Activated CD8-positive, alpha-beta memory T cell treated with anti-CD3 and anti-CD28 coated beads for 36 hours (primary cell): Measurements from ENCODE around the gene PTPN6. TPM values are rescaled to one million over a fixed set of nuclear protein-coding genes. Genes with fewer than 3 reads are reported as not detected.

ENCODE experiments used
- CTCF ChIA-PET: fragments of 350-600 bp; sonication (Branson Sonifier 250); formaldehyde crosslinking; loops from one replicate; lab custom pipeline; 2021; ENCODE audit warnings: antibody characterized with exemption; lab: Charles Lee
- POLR2A ChIA-PET: fragments of 350-600 bp; sonication (Branson Sonifier 250); formaldehyde crosslinking; loops from one replicate; lab custom pipeline; 2021; ENCODE audit warnings: antibody characterized with exemption; lab: Charles Lee
- total RNA-seq, 2 experiments: library from RNA; stranded (reverse); gene quantifications; one replicate each; pipeline ENCODE4 v1.2.3, GENCODE V29; 2021

PTPN6 gene
- total RNA-seq, 2 experiments from 2014 or later = 436 to 441 TPM

DNA sequence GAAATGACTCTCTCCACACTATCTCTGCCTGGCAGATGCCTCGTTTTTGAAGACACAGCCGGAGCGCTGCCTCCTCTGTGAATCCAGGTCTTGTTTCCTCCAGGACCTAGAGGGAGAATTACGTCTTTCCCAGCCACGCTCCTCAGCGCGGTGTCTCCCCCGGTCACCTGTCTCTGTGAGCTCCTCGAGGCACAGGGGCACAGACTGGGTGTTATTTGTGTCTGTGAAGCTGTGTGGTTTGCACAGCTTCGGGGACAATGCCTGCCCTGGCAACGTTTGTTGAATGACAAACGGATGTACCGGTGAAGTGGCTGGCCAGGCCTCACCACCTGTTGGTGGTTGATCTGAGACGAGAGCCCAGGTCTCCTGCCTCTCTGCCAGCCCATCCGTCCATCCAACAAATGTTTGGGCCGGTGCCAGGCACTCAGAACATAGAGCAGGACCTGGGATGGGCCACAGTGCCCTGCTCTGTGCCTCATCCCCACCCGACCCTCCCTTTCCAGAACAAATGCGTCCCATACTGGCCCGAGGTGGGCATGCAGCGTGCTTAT, 6.1 kb downstream of the PTPN6 start:
- ChIA-PET CTCF (interaction anchor here (1.4 to 13.2 kb wide), 3 partner anchors 10 to 19 kb away, joined by 6 to 337 read pairs (median 52); partner anchors contain the start of genes C12orf57, PTPN6 and RNU7-1), POLR2A (interaction anchor here (13.5 kb wide), 1 partner anchor 10 kb away, joined by 353 read pairs; the partner anchor contains the start of genes C12orf57, PTPN6 and RNU7-1)

GRCh38 chr12:6957741-6958608, 6.8 kb downstream of the PTPN6 start:
- CTCF ChIA-PET = interaction anchor here (1.5 to 13.2 kb wide), 4 partner anchors 10 to 32 kb away, joined by 4 to 337 read pairs (median 30); partner anchors contain the start of genes C12orf57, PTPN6 and RNU7-1
- POLR2A ChIA-PET = interaction anchor here (1.4 to 13.5 kb wide), 2 partner anchors 11 to 18 kb away, joined by 4 to 353 read pairs; partner anchors contain the start of genes C12orf57, PTPN6 and RNU7-1

- CTCF ChIA-PET = interaction anchor here (0.9 to 13.2 kb wide), 5 partner anchors 10 to 67 kb away, joined by 4 to 337 read pairs (median 8); partner anchors contain the start of genes C12orf57, PTPN6 and RNU7-1
- POLR2A ChIA-PET = interaction anchor here (1.0 to 13.5 kb wide), 5 partner anchors 10 to 89 kb away, joined by 3 to 353 read pairs (median 7); partner anchors contain the start of genes C12orf57, PTPN6 and RNU7-1
Observed at GRCh38 chr12:6958609-6959057, 7.5 kb downstream of the PTPN6 start.

DNA sequence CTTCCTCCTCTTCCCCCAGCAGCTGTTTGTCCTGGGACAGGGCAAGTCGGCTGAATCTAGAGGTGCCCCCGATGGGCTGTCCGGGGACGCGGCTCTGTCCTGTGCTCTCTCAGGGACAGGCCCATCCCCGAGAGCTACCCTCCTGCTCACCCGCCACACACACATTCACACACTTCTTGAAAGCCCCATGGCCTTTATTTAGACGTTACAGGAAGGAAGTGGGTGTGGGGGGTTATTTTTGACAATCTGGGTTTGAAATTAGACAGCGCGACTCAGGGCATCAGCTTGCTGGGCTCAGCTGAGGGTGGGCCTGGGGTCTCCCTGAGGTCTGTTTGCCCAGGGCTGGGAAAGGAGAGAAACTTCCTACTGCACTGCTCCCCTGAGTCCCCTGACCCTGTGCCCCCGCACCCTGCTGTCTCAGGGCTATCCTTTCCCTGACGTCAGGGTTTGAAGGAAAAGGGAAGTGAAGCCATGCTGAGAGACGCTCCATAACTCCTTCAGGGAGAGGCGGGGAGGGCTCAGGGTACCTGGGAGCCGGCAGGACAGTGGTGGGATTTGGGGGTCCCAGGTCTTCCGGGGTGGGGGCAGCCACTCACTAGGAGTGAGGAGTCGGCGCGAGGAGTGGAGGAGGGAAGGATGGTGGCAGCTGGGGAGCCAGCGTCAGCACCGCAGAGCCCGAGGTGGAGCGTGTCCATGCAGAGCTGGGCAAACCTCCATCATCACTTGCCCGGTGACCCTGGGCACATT, 8.1 kb downstream of the PTPN6 start:
- CTCF ChIA-PET = interaction anchor here (0.9 to 13.2 kb wide), 5 partner anchors 10 to 68 kb away, joined by 4 to 337 read pairs (median 8); partner anchors contain the start of genes C12orf57, PTPN6 and RNU7-1
- POLR2A ChIA-PET = interaction anchor here (1.0 to 13.5 kb wide), 5 partner anchors 10 to 90 kb away, joined by 3 to 353 read pairs (median 7); partner anchors contain the start of genes C12orf57, PTPN6 and RNU7-1

DNA sequence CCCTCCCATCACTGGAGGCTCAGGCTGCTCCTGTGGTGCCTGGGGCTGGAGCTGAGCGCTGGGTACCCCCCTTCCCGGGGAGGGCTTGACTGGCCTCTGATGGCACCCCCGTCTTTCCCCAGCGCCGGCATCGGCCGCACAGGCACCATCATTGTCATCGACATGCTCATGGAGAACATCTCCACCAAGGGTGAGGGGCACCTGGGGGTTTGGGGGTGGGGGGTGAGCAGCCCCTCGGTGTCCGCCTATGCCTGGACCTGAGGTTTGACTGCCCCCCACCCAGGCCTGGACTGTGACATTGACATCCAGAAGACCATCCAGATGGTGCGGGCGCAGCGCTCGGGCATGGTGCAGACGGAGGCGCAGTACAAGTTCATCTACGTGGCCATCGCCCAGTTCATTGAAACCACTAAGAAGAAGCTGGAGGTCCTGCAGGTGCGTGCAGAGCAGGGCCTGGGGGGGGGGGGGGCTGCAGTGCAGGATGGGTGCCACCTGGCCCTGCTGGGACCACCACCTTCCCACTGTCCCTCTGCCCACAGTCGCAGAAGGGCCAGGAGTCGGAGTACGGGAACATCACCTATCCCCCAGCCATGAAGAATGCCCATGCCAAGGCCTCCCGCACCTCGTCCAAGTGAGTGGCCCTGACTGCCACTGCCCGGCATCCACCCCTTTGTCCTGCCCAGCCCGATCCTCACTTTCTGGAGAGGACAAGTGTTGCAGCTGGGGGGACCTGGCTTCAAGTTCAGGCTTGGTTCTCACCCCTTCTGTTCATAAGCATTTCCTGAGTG, 8.8 kb downstream of the PTPN6 start:
- ChIA-PET POLR2A (interaction anchor here (1.0 to 13.5 kb wide), 8 partner anchors 9 to 91 kb away, joined by 3 to 353 read pairs (median 7); partner anchors contain the start of genes C12orf57, LPCAT3, PTPN6 and RNU7-1), CTCF (interaction anchor here (0.9 to 13.2 kb wide), 6 partner anchors 9 to 153 kb away, joined by 3 to 337 read pairs (median 6); partner anchors contain the start of genes C12orf57, CDCA3, PTPN6 and RNU7-1)

DNA sequence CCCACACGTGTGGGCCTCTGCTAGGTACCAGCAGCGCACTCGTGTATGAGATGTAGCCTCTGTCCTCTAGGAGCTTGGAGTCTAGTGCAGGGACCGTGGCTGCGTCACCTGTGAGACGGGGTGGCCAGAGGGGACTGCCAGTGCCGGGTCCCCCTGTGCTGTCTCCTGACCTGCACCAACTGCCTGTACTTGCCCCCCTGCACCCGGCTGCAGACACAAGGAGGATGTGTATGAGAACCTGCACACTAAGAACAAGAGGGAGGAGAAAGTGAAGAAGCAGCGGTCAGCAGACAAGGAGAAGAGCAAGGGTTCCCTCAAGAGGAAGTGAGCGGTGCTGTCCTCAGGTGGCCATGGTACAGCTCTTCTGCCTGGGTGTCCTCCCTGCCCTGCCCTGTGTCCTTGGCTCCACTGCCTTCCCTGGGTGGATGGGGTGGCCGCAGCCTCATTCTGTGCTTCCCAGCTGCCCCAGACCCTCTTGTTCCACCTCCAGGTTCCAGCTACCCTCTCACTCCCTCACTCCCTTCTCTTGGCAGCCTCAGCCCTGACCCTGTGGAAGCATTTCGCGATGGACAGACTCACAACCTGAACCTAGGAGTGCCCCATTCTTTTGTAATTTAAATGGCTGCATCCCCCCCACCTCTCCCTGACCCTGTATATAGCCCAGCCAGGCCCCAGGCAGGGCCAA, 9.6 kb downstream of the PTPN6 start:
- ChIA-PET CTCF (interaction anchor here (0.9 to 13.2 kb wide), 9 partner anchors 9 to 152 kb away, joined by 3 to 337 read pairs (median 4); partner anchors contain the start of genes C12orf57, CDCA3, PTPN6 and RNU7-1), POLR2A (interaction anchor here (1.0 to 13.5 kb wide), 6 partner anchors 13 to 89 kb away, joined by 3 to 353 read pairs (median 7); partner anchors contain the start of genes C12orf57, LPCAT3, PTPN6 and RNU7-1)

DNA sequence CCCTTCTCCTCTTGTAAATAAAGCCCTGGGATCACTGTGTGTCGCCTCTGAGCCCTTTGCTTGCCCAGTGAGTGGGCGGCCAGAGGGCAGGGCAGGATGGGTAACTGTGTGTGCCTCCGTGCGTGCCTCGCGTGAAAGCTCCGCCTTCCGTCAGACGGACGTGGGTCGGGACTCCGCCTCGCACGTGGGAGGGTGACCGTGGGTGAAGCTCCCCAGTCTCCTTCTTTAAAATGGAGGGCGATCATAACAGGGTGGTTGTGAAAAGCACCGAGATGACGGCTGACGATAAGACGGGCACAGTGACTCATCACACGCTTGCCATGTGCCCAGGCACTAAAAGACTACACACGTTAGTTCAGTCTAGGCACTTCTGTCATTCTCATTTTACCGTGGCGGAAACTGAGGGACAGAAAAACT, 10.1 kb downstream of the PTPN6 start:
- POLR2A ChIA-PET = interaction anchor here (0.6 to 13.5 kb wide), 7 partner anchors 14 to 89 kb away, joined by 3 to 353 read pairs (median 7); partner anchors contain the start of genes C12orf57, LPCAT3, PTPN6 and RNU7-1
- CTCF ChIA-PET = interaction anchor here (0.9 to 13.2 kb wide), 10 partner anchors 8 to 152 kb away, joined by 3 to 337 read pairs (median 4); partner anchors contain the start of genes C12orf57, CDCA3, PTPN6 and RNU7-1

- ChIA-PET CTCF (interaction anchor here (1.2 to 13.2 kb wide), 8 partner anchors 7 to 146 kb away, joined by 3 to 337 read pairs (median 4); partner anchors contain the start of genes C12orf57, CDCA3, PTPN6 and RNU7-1), POLR2A (interaction anchor here (0.6 to 13.5 kb wide), 6 partner anchors 14 to 90 kb away, joined by 4 to 353 read pairs (median 7); partner anchors contain the start of genes C12orf57, LPCAT3, PTPN6 and RNU7-1)
Observed at GRCh38 chr12:6961695-6962284, 10.6 kb downstream of the PTPN6 start.

DNA sequence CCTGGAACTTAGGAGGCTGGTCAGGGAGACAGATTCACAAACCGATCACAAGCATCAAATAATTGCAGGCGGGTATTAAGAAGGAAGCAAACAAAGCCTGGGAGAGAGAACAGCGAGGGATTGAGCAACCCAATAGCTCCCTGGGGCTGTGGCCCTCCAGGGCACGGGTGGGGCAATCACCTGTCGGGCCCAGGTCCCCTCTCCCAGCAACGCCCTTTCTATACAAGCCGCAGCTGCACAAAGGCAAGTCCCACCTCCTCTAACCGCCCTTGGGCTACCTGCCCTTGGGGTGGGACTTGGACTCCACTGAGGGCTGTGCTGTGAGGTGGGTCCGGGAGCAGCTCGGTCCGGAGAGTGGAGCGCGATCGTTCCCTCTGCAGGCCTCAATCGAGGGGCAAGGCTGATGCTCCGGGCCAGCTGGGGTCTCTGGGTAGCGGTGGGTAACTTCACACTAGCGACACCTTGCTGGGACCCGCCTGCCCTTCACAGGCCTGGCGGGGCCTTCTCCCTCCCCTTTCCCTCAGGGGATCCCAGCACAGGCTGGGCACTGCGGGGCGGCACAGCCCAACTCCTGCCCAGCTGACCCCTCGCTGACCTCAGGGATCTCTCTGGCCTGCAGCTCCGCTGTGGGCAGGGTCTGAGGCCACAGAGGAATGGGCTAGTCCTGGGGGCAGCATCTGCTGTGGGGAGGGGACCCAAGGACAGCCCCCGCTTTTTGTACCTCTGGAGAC, 11.3 kb downstream of the PTPN6 start:
- ChIA-PET POLR2A (interaction anchor here (1.6 to 13.5 kb wide), 4 partner anchors 15 to 90 kb away, joined by 5 to 353 read pairs (median 11); partner anchors contain the start of genes C12orf57, LPCAT3, PTPN6 and RNU7-1), CTCF (interaction anchor here (0.6 to 13.2 kb wide), 5 partner anchors 15 to 250 kb away, joined by 3 to 337 read pairs (median 5); partner anchors contain the start of genes C12orf57, PTPN6 and RNU7-1)

DNA sequence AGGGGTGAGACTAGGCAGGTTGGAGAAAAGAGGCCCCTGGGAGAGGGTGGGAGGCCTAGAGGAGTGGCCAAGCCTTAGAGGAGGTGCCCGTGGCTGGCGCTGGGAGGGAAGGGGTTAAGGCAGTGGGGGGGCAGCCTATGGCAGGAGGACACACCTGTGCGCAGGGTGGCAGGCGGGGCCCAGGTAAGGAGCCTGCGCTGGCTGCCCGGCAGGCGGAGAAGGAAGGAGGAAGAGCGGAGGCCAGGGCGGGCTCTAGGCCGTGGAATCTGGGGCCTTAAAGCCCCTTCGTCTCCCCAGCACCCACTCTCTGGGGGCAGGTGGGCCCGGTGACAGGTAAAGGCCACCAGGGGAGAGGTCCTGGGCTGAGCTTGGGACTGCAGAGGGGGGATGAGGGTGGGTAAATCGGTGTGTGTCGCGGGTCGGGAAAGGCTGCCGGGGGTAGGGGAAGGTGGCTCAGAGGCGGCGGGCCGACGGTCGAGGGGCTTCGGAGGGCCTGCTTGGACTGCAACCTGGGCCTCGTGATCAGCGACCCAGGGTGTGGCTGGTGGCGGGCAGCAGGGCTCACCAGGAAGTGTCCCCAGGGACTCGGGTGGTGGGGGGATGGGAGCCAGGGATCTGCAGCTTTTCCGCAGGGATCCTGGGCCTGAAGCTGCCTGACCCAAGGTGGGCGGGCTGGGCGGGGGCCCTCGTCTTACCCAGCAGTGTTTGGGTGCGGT, 12.0 kb downstream of the PTPN6 start:
- CTCF ChIA-PET = interaction anchor here (0.8 to 13.2 kb wide), 6 partner anchors 9 to 198 kb away, joined by 3 to 337 read pairs (median 7); partner anchors contain the start of genes C12orf57, PTPN6, RNU7-1 and SPSB2
- POLR2A ChIA-PET = interaction anchor here (1.5 to 13.5 kb wide), 3 partner anchors 9 to 55 kb away, joined by 5 to 353 read pairs (median 7); partner anchors contain the start of genes C12orf57, LPCAT3, PTPN6 and RNU7-1

DNA sequence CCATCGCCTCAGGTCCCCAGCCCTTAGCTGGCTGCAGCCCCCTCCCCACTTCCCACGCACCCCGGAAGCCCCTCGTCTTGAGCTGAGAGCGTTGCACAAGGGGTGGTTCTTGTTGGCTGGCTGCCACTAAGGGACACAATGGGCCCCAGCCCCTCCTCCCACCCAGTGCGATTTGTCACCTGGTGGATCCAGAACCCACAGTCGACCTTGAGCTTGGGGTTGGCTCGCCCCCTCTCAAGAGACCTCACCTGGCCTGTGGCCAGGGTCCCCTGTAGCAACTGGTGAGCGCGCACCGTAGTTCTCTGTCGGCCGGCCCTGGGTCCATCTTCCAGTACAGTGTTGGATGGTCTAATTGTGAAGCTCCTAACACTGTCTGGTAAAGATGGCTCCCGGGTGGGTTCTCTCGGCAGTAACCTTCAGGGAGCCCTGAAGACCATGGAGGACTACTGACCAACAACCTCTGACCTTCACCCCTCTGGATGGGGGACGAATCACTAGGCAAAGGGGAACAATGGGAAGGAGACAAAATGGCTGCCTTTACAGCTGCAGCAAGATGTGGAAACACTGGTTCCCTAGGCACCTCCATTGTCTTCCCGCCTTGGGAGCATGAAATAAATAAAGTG, 12.7 kb downstream of the PTPN6 start:
- CTCF ChIA-PET = interaction anchor here (0.8 to 13.2 kb wide), 8 partner anchors 8 to 198 kb away, joined by 3 to 337 read pairs (median 4); partner anchors contain the start of genes C12orf57, PTPN6, RNU7-1 and SPSB2
- POLR2A ChIA-PET = interaction anchor here (1.5 to 13.5 kb wide), 2 partner anchors 9 to 17 kb away, joined by 5 to 353 read pairs; partner anchors contain the start of genes C12orf57, PTPN6 and RNU7-1

GRCh38 chr12:6964605-6965025, 13.5 kb downstream of the PTPN6 start:
- ChIA-PET POLR2A (interaction anchor here (0.7 to 13.5 kb wide), 3 partner anchors 10 to 27 kb away, joined by 3 to 353 read pairs (median 5); partner anchors contain the start of genes C12orf57, PTPN6 and RNU7-1), CTCF (interaction anchor here (0.9 to 13.2 kb wide), 7 partner anchors 9 to 92 kb away, joined by 3 to 337 read pairs (median 5); partner anchors contain the start of genes C12orf57, PTPN6, RNU7-1 and SPSB2)
